ENCODE measurements around the gene SIGLEC8. TPM values are rescaled to one million over a fixed set of nuclear protein-coding genes. Genes with fewer than 3 reads are reported as not detected.

SIGLEC8 gene
- total RNA-seq, 1 experiment from 2014 or later: not detected

- Histone ChIP-seq H2AFZ (ENCODE audit: low read depth, low read length, poor library complexity, severe bottlenecking) (no peak within 1 kb of the TSS), H3K9me2 (ENCODE audit: insufficient read depth) (no peaks in the 10 kb centered on the region), H3K9me3 (ENCODE audit: control insufficient read depth in 1 of 2, insufficient read depth in 1 of 2, low read depth in 1 of 2, low read length in 2 of 2) (no peaks in the 10 kb centered on the region), H3K4me1 (ENCODE audit: control insufficient read depth in 1 of 2, insufficient read depth in 2 of 2, low read length in 2 of 2) (no peaks in the 10 kb centered on the region; a peak in 1 of 4 replicates), H3K79me2 (ENCODE audit: insufficient read depth, low read length) (no peaks in the 10 kb centered on the region), H3K36me3 (ENCODE audit: control insufficient read depth in 1 of 2, insufficient read depth in 2 of 2, low read length in 2 of 2) (no peaks in the 10 kb centered on the region), H3K27me3 (ENCODE audit: insufficient read depth, low read length) (no peaks in the 10 kb centered on the region), H3K4me2 (ENCODE audit: low read length) (no peak within 1 kb of the TSS), H4K20me1 (ENCODE audit: insufficient read depth) (no peaks in the 10 kb centered on the region), H3K9ac (ENCODE audit: low read length) (no peak within 1 kb of the TSS), H3K27ac (ENCODE audit: low read depth, low read length) (no peak within 1 kb of the TSS), H3K4me3 (replicated peaks in 1 of 2; ENCODE audit: low read depth in 1 of 2, low read length in 2 of 2) (no peak within 1 kb of the TSS)
- no peak for DNase-seq (ENCODE audit: low read depth, low spot score)
- TF ChIP-seq FOSL1 (IDR thresholded peaks at IDR 0.05; ENCODE audit: low read depth) (no peak), ELF1 (IDR thresholded peaks at IDR 0.05; ENCODE audit: borderline replicate concordance, low read depth) (no peak), CEBPB (IDR thresholded peaks at IDR 0.05; ENCODE audit: low read depth) (no peak), SP1 (IDR thresholded peaks at IDR 0.05; ENCODE audit: low read depth) (no peak), SIN3A (IDR thresholded peaks at IDR 0.05; ENCODE audit: low read depth) (no peak), ZNF274 (IDR thresholded peaks at IDR 0.05; ENCODE audit: low read depth, low read length) (no peak), EZH2 (IDR thresholded peaks at IDR 0.05) (no peak), JUND (IDR thresholded peaks at IDR 0.05) (no peak), RAD21 (IDR thresholded peaks at IDR 0.05; ENCODE audit: low read depth) (no peak), SRF (IDR thresholded peaks at IDR 0.05; ENCODE audit: low read depth) (no peak), POLR2AphosphoS5 (IDR thresholded peaks at IDR 0.05; ENCODE audit: low read depth, low read length) (no peak), ZBTB33 (IDR thresholded peaks at IDR 0.05; ENCODE audit: extremely low read depth, insufficient replicate concordance, low read length) (no peak)
- TF ChIP-seq, protein P1, sequence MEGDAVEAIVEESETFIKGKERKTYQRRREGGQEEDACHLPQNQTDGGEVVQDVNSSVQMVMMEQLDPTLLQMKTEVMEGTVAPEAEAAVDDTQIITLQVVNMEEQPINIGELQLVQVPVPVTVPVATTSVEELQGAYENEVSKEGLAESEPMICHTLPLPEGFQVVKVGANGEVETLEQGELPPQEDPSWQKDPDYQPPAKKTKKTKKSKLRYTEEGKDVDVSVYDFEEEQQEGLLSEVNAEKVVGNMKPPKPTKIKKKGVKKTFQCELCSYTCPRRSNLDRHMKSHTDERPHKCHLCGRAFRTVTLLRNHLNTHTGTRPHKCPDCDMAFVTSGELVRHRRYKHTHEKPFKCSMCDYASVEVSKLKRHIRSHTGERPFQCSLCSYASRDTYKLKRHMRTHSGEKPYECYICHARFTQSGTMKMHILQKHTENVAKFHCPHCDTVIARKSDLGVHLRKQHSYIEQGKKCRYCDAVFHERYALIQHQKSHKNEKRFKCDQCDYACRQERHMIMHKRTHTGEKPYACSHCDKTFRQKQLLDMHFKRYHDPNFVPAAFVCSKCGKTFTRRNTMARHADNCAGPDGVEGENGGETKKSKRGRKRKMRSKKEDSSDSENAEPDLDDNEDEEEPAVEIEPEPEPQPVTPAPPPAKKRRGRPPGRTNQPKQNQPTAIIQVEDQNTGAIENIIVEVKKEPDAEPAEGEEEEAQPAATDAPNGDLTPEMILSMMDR (IDR thresholded peaks at IDR 0.05 in 2 of 3, conservative IDR thresholded peaks at IDR 0.05 in 1 of 3; ENCODE audit: borderline replicate concordance in 1 of 3, insufficient read depth in 1 of 3, low read depth in 2 of 3, low read length in 2 of 3): no peak
- TF ChIP-seq, protein P2, sequence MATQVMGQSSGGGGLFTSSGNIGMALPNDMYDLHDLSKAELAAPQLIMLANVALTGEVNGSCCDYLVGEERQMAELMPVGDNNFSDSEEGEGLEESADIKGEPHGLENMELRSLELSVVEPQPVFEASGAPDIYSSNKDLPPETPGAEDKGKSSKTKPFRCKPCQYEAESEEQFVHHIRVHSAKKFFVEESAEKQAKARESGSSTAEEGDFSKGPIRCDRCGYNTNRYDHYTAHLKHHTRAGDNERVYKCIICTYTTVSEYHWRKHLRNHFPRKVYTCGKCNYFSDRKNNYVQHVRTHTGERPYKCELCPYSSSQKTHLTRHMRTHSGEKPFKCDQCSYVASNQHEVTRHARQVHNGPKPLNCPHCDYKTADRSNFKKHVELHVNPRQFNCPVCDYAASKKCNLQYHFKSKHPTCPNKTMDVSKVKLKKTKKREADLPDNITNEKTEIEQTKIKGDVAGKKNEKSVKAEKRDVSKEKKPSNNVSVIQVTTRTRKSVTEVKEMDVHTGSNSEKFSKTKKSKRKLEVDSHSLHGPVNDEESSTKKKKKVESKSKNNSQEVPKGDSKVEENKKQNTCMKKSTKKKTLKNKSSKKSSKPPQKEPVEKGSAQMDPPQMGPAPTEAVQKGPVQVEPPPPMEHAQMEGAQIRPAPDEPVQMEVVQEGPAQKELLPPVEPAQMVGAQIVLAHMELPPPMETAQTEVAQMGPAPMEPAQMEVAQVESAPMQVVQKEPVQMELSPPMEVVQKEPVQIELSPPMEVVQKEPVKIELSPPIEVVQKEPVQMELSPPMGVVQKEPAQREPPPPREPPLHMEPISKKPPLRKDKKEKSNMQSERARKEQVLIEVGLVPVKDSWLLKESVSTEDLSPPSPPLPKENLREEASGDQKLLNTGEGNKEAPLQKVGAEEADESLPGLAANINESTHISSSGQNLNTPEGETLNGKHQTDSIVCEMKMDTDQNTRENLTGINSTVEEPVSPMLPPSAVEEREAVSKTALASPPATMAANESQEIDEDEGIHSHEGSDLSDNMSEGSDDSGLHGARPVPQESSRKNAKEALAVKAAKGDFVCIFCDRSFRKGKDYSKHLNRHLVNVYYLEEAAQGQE (IDR thresholded peaks at IDR 0.05; ENCODE audit: low read depth): no peak
- ATAC-seq: no peak
- RAD21 ChIA-PET (ENCODE audit: low non-redundant PET in 1 of 2, low total read pairs in 2 of 2, uncharacterized antibody in 2 of 2, unreplicated experiment in 2 of 2): no interaction called here
- CTCF ChIA-PET: interaction anchor here (1.2 to 1.7 kb wide), 2 partner anchors 240 to 244 kb away, joined by 4 to 5 read pairs; no protein-coding TSS in a partner anchor
- BruUV-seq (replicated peaks): no TSS peak
- intact Hi-C loops (cut with micrococcal nuclease): no loop called here
- POLR2A ChIA-PET: no interaction called here
Observed at GRCh38 chr19:51417107-51417809, 41.0 kb downstream of the SIGLEC8 start, which contains the start of gene SIGLEC10. TSS of gene SIGLEC10 (minus strand) at chr19:51417642. CDS start at chr19:51417581, 61 bp downstream.
